ENCODE data around the gene ETNK2. TPM values are rescaled to one million over a fixed set of nuclear protein-coding genes. Genes with fewer than 3 reads are reported as not detected.

Gene ETNK2
- total and polyA plus RNA-seq, 2 donors from 2014 or later, result 33.3 to 166 TPM

DNA sequence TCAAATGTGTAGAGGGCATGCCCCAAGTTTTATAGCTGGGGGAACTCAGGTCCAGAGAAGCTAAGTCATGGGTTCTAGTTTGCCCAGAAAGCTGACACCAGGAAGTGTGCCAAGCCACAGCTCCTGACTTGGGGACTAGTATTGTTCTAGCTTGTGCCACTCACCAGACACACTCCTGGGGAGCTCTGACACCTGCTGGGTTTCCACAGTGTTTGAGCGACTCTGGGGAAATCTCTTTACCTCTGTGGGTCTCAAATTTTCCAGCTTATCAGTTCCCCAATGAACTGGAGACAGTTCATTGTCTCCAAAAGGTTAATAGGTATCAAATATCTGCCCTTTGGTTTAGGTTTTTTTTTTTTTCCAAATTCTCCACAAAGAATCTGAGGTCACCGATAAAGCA is 40.2 kb upstream of the ETNK2 start:
- Histone ChIP-seq H3K9me3 (ENCODE audit: control insufficient read depth in 2 of 3, insufficient read depth in 1 of 3, low read length in 3 of 3) (peaks cover 0 to 3% (median 0%) of the 10 kb centered on the region in 3 donors), H3K9ac (ENCODE audit: low read length in 3 of 3) (no peak overlapping the region), H3K27ac (ENCODE audit: low read depth in 2 of 2, low read length in 2 of 2) (no peak overlapping the region), H3K27me3 (ENCODE audit: control insufficient read depth, insufficient read depth, low read length) (peaks cover 2% of the 10 kb centered on the region), H3K4me3 (ENCODE audit: low read length in 3 of 3) (no peak overlapping the region), H3K4me1 (ENCODE audit: control insufficient read depth in 2 of 3, insufficient read depth in 2 of 3, low read depth in 1 of 3, low read length in 3 of 3) (peaks cover 0 to 4% (median 3%) of the 10 kb centered on the region in 3 donors), H3K36me3 (ENCODE audit: control insufficient read depth in 2 of 3, insufficient read depth in 3 of 3, low read length in 3 of 3) (no peaks in the 10 kb centered on the region)
- FAIRE-seq (no peak), DNase-seq (no peak)
- TF ChIP-seq, protein P1, sequence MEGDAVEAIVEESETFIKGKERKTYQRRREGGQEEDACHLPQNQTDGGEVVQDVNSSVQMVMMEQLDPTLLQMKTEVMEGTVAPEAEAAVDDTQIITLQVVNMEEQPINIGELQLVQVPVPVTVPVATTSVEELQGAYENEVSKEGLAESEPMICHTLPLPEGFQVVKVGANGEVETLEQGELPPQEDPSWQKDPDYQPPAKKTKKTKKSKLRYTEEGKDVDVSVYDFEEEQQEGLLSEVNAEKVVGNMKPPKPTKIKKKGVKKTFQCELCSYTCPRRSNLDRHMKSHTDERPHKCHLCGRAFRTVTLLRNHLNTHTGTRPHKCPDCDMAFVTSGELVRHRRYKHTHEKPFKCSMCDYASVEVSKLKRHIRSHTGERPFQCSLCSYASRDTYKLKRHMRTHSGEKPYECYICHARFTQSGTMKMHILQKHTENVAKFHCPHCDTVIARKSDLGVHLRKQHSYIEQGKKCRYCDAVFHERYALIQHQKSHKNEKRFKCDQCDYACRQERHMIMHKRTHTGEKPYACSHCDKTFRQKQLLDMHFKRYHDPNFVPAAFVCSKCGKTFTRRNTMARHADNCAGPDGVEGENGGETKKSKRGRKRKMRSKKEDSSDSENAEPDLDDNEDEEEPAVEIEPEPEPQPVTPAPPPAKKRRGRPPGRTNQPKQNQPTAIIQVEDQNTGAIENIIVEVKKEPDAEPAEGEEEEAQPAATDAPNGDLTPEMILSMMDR (IDR thresholded peaks at IDR 0.05; ENCODE audit: borderline replicate concordance, extremely low read depth, insufficient read depth), result no peak
- intact Hi-C loops (cut with DNase I), result no loop called here

DNA sequence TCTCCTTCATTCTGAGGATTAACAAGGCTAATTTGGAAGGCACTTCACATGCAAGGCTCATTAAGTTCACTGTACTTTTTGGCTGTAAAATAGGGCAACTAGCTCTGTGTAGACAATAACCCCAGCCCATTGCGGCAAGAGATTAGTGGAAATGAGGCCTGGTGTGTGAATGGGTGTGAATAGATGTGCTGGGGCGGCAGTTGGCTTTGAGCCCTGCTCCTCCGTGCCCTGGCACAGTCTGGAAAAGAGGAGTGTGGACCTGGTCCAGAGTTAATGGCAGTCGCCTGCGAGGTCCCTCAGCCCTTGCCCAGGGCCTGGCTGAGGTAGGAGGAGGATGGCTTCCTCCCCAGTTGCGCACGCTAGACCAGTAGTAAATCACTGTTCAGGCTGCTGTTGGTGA is 39.6 kb upstream of the ETNK2 start:
- DNase-seq (no peak), FAIRE-seq (no peak)
- Histone ChIP-seq H3K36me3 (ENCODE audit: control insufficient read depth in 2 of 3, insufficient read depth in 3 of 3, low read length in 3 of 3) (no peaks in the 10 kb centered on the region), H3K4me1 (ENCODE audit: control insufficient read depth in 2 of 3, insufficient read depth in 2 of 3, low read depth in 1 of 3, low read length in 3 of 3) (peaks cover 0 to 4% (median 3%) of the 10 kb centered on the region in 3 donors), H3K9me3 (ENCODE audit: control insufficient read depth in 2 of 3, insufficient read depth in 1 of 3, low read length in 3 of 3) (peaks cover 0 to 3% (median 0%) of the 10 kb centered on the region in 3 donors), H3K27ac (ENCODE audit: low read depth in 2 of 2, low read length in 2 of 2) (no peak overlapping the region), H3K27me3 (ENCODE audit: control insufficient read depth, insufficient read depth, low read length) (peaks cover 2% of the 10 kb centered on the region), H3K9ac (ENCODE audit: low read length in 3 of 3) (no peak overlapping the region), H3K4me3 (ENCODE audit: low read length in 3 of 3) (no peak overlapping the region)
- intact Hi-C loops (cut with DNase I), result no loop called here
- TF ChIP-seq, protein P1 (IDR thresholded peaks at IDR 0.05; ENCODE audit: borderline replicate concordance, extremely low read depth, insufficient read depth), result no peak

DNA sequence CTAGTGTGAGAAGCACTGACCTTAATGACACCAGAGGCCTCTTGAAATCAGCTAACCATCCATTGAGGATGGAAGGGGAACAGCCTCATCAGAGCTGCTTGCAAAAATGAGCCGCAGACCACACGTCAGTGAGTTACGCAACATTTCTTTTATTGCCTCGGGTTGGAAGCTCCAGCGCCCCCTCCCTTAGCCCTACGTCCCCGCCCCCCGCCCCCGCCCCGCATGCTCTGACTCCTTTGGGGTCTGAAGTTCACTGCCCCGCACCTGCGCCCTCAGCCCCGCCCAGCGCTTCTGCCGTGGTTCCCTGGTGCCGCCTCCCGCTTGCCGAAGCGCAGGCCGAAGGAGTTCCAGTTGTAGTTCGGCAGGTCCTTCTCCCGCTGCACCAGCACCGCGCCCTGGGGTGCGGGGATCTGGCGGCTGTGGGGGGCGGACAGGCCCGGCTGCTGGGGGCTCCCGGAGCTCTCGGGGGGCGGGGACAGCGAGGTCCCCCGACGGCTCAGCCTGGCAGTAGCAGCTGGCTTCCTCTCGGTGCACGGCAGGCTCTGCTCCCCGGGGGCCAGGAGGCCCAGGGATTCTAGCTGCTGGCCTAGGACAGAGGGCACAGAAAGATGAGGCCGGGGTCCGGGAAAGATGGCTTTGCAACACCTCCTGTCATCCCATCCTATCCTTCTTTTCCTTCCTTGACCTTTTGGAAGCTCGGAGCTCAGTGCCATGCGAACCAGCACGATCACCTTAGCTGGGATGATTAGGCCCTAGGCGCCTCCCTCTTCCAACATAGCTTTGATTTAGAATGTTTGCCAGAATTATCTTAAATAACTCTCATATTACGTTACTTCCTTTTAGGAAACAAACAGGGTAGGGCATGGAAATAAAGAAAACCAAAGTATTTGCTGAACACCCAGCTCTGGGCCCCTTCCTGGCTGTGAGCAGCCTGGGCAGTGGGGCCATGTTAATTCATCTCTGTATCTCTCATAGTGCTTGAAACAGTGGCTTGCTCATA is 38.7 kb upstream of the ETNK2 start:
- TF ChIP-seq, protein P1 (IDR thresholded peaks at IDR 0.05; ENCODE audit: borderline replicate concordance, extremely low read depth, insufficient read depth), result no peak
- H3K9me3 ChIP-seq (ENCODE audit: control insufficient read depth in 2 of 3, insufficient read depth in 1 of 3, low read length in 3 of 3), result peaks cover 0 to 3% (median 0%) of the 10 kb centered on the region in 3 donors
- FAIRE-seq (no peak), DNase-seq (peak; percentile 53 to 82 (median 68))
- no peak overlapping the region for H3K9ac ChIP-seq (ENCODE audit: low read length in 3 of 3)
- H3K27me3 ChIP-seq (ENCODE audit: control insufficient read depth, insufficient read depth, low read length), result peaks cover 2% of the 10 kb centered on the region
- H3K4me1 ChIP-seq (ENCODE audit: control insufficient read depth in 2 of 3, insufficient read depth in 2 of 3, low read depth in 1 of 3, low read length in 3 of 3), result peaks cover 0 to 4% (median 3%) of the 10 kb centered on the region in 3 donors
- H3K36me3 ChIP-seq (ENCODE audit: control insufficient read depth in 2 of 3, insufficient read depth in 3 of 3, low read length in 3 of 3), result no peaks in the 10 kb centered on the region
- intact Hi-C loops (cut with DNase I), result no loop called here
- H3K4me3 ChIP-seq (ENCODE audit: low read length in 3 of 3), result no peak overlapping the region
- no peak overlapping the region for H3K27ac ChIP-seq (ENCODE audit: low read depth in 2 of 2, low read length in 2 of 2)
